Measurements from ENCODE around the gene WSCD2.
A peak's percentile ranks its signal among the peaks of the same experiment; 100 is the strongest.

The WSCD2 gene

DNA sequence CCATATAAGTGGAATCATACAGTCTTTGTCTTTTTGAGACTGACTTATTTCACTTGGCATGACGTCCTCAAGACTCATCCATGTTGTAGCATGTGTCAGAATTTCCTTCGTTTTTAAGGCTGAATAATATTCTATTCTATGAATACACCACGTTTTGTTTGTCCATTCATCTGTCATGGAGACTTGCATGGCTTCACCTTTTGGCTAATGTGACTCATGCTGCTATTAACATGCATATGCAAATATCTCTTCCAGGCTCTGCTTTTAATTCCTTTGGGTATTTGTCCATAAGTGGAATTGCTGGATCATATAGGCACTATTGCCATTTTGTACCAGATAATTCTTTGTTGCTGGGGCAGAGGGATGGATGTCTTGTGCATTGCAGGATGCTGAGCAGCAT lies 19.6 kb upstream of the WSCD2 start:
- no peak for ATAC-seq

DNA sequence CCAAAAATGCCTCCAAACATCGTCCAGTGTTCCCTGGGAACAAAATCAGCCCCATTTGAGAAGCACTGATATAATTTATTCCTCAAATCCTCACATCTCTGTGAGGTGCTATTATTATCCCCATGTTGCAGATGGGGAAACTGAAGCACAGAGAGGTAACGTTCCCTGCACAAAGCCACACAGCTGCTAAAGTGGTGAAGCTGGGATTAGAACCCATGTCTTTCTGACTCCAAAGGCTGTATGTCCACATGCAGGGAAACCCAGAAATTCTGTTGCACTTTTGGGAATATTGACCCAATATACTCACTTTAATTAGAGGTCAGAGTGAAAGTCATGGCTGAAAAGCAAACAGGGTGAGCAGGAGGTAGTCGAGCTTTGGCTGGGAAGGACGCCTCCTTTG lies 19.1 kb upstream of the WSCD2 start:
- ATAC-seq (no peak), DNase-seq (no peak)

More for the DNA sequence above, 19.6 kb upstream of the WSCD2 start:
- no peak for DNase-seq

DNA sequence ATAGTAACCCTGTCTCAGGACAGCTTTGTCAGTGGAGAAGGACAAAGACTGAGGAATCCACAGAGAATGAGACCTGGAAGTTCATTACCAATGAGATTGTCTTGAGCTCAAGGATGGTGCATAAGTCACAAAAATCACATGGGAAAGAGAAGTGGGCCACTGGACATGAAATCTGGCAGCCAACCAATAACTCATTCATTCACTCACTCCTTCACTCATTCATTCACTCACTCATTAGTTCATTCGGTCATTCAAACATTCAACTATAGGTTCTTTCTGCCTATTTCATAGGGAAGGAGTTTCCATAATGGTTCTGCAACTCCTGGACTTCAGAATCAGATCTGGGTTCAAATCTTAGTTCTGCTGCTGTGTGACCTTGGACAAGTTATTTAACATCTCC lies 18.2 kb upstream of the WSCD2 start:
- ATAC-seq: no peak
- DNase-seq: no peak

DNA sequence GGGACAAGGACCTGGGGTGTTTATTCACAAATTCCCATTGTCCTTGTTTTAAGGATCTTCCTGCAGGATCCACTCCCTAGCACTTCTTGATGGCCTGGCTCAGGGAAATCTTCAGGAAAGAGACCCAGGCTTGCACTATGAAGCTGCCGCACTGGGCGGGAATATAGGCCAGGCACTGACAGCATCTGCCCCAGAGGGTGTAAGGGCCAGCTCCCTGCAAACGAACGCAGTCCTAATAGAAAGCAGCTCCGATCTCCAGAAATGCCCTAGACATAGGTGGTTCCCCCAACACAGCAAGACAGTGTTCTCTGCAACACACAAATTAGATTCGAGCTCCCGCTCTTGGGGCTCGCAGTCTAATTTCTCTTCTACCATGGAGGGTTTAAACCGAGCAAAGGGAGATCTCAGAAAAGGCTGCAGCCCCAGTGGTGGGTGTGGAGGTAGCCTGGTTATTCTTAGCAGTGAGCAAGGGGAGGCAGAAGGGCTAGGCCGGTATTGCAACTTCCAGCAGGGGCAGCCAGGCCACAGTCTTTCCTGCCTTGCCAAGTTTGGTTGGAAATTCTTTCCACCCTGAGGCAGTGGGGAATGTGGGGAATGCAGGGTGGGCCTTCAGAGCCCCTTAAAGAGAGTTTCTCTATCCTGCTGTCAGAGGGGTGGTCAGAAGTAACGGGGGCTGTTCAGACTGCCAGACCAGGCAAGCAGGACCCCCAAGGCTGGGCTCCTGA lies 16.1 kb upstream of the WSCD2 start:
- DNase-seq: no peak
- ATAC-seq: no peak

DNA sequence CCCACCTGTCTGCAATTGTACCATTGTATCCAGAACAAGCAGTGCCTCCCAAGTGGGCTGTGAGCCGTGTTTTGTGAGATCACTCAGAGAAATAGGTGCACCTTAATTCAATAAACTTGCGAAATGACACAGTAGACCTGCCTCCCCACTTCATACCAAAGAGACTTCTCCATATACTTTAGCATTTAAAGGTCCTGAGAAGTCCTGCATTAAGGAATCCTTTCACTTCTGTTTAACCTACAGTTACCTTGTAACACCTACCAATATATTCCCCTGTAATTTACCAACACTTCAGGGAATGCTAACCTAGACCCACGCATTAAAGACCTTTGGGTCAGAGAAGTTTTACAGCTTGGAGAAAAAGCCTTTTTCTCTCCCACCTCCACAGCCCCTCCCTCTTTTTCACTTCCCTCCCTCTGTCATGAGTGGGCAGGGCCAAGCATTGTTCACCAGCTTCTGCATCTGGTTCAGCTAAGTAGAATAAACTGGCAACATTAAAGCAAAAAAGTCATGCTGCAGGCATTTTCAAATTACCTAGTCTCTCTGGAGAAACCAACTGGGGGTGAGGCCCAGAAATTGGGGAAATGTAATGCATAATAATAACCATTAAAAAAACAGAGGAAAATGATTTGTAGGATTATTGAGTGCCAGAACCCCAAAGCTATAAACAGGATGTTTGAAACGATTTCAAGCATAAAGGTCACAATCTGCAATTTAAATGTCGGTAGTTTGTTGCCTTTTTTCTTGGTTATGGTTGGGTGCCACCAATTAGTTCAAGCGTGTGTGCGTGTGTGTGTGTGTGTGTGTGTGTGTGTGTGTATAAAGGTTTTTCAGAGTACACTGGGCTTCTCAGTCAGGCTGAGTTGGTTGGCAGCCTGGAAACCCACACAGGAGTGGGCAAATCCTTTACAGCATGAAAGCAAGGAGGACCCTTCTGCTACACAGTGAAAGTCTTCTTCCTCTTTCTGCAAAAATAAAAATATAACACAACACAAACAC lies 13.7 kb upstream of the WSCD2 start:
- no peak for DNase-seq
- no peak for ATAC-seq

DNA sequence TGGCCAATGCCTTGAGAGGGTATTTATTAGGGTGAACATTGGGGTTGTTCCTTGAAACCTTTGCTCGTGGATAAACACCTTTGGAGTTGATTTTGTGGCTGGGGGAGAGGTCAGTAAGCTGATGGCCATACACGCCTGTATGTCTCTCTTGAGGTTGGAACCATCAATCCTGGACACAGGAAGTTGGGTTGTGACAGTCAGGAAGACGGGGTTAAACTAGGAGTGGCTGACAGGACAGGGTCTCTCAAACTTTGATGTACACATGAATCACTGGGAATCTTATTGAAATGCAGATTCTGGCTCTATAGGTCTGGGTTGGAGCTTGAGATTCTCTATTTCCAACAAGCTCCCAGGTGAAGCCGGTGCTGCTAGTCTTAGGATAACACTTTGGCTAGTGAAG lies 12.8 kb upstream of the WSCD2 start:
- DNase-seq (no peak), ATAC-seq (no peak)

DNA sequence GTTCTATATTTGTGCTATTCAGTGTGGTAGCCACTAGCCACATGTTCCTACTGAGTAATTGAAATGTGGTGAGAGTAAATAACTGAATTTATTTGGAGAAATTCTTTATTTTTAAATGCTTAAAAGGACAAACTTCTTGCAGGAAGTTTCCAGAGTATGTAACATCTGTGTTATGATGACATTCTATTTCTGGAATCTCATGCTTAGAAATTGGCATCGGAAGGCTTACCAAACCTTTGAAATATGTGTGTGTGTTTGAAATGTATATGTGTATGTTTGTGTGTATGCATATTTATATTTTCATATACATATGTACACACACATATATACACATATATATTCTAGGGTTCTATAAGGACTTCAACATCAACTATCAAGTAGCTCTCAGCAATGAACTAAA lies 12.4 kb upstream of the WSCD2 start:
- DNase-seq (no peak), ATAC-seq (no peak)

DNA sequence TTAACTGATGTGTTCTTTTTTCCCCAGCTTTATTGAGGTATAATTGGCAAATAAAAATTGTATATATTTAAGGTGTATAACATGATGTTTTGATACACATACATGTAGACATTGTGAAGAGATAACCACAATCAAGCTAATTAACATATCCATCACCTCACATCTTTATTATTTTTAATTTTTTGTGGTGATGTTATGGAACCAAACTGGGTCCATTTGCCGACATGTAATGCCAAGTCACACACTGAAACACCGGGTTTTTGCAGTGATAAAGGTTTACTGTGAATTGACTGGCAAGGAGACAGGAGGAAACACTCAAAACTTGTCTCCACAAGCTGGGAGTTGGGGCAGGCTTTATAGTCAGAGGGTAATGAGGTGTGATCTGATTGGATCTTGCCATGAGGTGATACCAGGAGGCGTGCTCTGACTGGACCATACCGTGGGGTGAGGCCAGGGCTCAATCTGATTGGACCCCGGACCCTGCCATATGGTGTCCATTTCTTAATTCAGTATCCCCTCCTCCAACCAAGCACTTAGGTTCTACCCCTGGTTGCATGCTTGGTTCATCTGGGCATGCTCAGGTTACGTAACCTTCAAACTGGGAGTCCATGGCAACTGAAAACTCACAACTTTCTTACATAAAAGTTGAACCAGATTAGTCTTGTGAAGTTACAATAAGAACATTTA lies 11.8 kb upstream of the WSCD2 start:
- no peak for DNase-seq
- ATAC-seq: no peak

DNA sequence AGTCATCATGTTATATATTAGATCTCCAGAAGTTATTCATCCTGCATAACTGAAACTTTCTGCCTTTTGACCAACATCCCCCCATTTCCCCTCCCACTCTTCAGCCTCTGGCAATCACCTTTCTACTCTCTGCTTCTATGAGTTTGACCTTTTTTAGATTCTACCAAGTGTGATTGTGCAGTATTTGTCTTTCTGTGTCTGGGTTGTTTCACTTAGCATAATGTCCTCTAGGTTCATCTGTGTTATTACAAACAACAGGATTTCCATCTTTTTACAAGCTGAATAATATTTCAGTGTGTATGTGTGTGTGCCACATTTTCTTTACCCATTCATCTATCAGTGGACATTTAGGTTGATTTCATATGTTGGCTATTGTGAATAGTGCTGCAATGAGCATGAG lies 11.2 kb upstream of the WSCD2 start:
- DNase-seq (no peak), ATAC-seq (no peak)

DNA sequence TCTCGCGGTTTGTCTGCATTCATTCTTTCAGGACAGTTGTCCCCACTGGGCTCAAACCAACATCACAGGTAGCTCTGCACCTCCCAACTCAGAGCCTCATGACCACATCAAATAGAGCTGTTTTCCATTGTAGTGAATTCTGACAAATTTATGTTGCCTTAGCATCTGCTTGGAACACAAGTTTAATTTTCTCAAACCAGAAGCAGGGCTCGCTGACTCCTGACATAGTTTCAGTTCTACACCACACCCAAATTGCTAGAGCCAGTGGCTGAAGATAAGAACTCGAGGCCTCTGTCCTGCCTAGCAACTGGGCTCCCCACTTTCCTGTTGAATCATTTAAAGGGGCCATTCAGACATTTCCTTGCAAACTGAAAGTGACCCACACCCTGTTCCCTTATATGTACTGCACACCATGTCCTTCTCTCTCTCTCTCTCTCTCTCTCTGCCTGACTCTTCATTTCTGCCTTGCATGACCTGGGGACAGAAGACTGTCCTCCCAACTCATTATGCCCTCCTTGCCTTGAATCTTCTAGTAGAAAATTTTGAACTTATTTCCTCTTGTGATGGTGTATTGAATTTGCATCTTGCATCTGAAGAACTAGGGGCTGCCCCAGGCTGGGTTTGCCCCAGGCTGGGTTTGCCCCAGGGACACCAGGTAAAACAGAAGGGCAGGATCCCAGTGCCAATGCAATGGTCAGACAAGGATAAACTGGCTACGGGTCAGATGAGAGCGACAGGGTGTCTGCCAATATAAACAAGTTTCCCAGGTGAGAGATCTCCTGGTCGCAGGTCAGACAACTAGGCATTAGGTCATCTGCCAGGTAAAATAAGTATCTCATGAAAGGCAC lies 9.7 kb upstream of the WSCD2 start:
- ATAC-seq (no peak), DNase-seq (no peak)

DNA sequence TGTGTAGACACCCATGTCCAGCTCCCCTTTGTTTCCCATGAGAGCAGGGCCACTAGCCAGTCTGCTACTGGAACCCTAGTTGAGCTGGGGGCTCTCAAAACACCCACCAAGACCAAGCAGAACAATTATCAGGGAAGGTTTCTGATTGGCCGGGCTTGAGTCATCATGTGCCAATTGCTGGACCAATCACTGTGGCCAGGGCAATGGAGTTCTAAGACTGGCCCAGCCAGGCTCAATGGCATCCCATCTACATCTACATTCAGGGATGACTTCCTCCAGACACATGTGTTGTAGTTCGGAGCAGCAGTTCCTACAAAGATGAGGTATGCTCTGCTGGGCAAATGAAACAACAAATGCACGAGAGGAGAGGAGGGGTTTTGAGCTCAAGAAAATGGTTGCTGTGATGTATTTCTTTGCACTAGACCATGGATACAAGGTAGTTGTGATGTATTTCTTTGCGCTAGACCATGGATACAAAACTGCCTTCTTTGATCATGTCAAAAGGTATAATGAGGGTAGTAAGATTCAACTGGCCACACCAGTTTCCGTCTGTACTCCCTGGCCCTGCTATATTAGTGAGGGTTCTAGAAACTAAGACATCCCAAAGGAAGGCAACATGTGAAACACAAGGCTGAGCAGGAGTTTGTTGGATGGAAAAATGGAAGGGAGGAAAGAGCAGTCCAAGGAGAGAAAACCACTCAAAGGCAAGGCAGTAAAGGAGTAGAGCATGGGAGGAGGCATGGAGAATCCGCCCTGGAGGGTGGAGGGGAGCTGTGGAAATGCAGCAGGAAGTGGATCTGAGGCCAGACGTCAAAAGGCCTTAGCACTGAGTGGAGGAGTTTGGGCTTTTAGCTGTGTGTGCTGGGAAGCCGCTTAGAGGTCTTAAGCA lies 8.9 kb upstream of the WSCD2 start:
- ATAC-seq: no peak
- no peak for DNase-seq

DNA sequence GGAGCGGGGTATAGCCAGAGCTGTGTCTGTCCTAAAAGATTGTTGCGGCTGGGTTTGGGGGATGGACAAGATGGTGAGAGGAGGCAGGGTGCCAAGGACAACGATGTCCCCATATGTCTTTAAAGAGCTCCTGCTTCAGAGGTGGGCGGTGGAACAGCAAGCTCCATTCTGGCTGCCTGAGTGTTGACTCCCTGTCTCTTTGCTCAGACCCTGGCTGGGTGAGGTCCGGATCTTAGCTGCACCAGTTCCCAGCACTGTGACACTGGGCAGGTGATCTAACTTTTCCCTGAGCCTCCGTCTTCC lies 8.3 kb upstream of the WSCD2 start:
- no peak for ATAC-seq
- no peak for DNase-seq

DNA sequence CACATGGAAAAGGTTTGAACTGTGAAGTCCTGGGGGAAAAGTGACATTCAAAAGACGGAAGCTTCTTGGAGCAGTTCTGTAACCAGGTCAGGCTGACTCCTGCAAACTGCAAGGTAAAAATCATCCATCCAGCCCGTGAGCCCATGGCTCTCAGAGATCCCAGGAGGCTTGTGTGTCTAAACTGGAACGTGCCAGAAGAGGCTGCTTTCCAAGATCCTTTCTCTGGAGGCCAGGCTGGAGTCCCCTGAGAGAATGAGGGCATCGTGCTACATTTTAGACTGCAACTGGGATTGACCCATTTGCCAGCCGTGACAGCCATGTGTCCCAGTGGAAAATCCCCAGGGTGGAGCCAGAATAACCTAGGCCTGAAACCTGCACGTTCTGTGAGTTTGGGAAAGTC lies 7.8 kb upstream of the WSCD2 start:
- DNase-seq: no peak
- no peak for ATAC-seq

DNA sequence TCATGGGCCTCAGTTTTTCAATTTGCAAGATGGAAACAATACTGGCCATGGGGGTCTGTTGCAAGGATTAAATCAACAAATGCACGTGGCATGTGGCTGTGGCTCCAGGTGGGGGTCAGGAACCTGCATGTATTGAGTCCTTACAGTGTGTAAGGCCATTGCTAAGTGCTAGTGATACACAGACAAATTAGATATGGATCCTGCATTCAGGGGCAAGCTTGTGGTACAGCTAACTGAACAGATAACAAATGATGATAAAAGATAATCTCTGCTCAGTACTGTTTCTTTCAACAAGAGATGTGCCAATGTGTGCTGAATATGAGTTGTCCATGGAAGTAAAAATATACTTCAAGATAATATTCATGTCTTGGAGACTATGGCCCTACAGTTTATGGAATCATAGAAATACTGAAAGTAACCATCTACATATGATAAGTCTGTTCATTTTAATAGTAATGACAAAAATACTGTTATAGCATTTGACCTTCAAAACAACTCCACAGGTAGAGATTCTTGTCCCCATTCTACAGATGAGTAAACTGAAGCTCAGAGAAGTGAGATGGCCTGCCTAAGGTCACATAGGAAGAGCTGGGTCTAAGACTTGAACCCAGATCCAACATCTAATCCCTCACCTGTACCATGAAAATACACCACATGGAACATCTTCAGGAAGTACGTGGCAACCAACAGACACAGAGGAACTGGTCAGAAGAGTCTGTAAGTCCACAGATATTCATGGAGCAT lies 7.2 kb upstream of the WSCD2 start:
- no peak for ATAC-seq
- no peak for DNase-seq

DNA sequence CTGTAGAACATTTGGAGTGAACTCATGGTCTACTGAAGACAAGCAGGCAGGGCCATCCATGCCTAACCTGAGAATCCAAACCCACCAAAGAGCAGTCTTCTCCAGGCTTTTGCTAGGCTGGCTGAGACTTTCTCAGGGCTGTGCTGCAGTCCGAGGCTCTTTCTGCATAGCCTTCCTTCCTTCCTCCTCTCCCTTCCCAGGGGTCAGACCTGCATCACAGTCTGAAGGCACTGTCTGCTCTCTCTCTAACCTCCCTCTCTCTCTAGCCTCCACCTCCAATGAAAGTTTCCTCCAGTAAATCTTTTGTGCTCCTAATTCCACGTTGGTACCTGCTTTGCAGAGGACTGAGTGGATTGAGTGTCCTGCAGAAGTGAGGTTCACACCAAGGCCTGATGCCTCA lies 6.4 kb upstream of the WSCD2 start:
- ATAC-seq: no peak

DNA sequence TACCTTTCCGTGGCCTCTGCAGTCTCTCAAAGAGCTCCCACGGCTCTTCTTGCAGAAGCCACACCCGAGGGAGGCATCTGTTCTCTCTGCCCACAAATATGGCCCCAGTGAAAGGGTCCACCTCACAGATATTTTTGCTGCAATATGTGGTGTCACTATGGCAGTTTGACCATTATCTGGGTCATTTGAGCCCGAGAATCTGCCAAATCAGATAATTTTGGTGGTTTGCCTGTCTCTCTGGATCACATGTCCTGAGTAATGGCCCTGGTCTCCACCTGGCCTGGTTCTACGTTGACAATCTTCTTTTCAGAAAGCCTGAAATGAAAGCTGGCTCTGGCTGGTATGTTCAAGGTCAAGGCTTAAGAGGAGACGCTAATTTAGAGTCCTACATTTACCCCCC lies 5.7 kb upstream of the WSCD2 start:
- ATAC-seq (no peak), DNase-seq (no peak)

More for the DNA sequence above, 6.4 kb upstream of the WSCD2 start:
- DNase-seq: no peak

DNA sequence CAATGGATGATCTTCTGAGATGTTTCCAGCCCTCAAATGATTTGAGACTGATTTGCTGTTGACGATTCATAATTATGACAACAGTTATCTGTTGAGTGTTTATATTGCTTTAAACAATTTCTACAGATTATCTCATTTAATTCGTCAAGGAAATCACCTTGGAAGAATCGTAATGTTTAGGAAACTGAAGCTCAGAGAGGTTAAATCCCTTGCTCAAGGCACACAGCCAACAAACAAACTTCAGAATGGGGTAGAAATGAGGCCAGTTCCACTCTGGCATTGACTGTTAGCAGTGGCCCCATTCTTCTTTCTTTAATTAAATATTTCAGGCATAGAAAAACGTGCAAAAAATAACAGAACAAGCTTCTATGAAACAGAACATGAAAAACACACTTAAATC lies 4.0 kb upstream of the WSCD2 start:
- DNase-seq (no peak), ATAC-seq (no peak)

DNA sequence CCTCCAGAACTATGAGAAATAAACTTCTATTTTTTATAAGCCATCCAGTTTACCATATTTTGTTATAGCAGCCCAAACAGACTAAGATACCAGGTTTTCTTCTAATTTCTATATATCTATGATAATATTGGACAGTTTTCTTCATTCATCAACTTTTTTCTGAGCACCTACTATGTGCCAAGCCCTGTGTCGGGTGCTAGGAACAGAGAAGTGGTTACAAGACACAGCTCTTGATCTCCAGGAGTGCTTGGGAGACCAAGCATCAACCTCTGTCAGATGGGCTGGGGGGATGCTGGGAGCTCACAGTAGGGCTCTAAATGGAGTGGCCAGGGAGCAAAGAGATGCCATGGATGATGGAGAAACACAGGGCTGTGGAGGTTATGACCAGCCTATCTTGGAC lies 2.9 kb upstream of the WSCD2 start:
- no peak for DNase-seq
- no peak for ATAC-seq

DNA sequence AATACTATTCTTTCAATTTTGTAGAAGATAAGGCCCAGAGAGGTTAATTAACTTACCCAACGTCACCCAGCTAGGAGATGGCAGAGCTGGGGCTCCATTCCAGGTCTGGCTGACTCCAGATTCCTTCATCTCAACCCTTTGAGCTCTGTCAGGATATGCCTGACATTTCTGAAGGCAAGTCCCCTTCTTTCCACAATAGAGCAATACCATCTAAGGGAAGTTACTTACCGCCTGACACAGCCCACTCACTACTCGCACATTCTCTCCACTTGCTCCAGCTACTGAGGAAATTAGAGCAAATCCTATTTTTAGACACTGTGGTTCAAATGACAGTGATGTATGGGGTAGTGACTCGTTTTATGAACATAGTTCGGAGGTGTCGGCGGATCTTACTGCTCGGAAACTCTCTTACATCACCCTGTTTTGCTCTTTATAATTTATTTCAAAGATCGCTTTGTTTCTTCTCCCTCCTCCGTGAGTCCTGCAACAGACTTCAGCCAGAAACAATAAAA lies 2.0 kb upstream of the WSCD2 start:
- ATAC-seq (peak; percentile 52), DNase-seq (no peak)

DNA sequence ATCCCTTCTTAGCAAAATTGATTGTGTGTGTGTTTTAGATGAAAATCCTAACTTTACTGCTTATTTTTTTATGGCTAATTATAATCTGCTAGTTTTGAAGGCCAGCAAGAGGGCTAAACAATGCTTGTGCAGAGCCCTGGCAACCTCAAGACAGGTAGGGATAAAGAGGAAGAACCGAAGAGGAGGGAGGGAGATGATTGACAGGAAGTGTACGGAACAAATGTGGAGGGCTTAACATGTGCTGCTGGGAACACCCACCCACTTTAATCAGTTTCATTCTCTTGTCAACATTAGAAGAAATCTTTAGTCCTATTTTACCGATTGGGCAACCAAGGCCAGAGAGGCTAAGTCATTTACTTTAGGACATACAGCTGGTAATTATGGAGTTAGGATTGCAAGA lies 1.4 kb upstream of the WSCD2 start:
- no peak for DNase-seq
- ATAC-seq: no peak
